HCT116 (cell line): ENCODE results near the gene RCOR1. TPM values are rescaled to one million over a fixed set of nuclear protein-coding genes. Genes with fewer than 3 reads are reported as not detected.
A peak's percentile ranks its signal among the peaks of the same experiment; 100 is the strongest.

ENCODE experiments used
- ATAC-seq: fragments of 200-7000 bp; cut with Tn5 transposase; 2 replicates; pipeline ENCODE4 v1.9.1; 2020; ENCODE audit warnings: mild to moderate bottlenecking, moderate library complexity
- BruUV-seq: library from RNA; stranded (reverse); fragments of 400-500 nt; replicated peaks from 2 replicates; lab custom pipeline; 2021; lab: Mats Ljungman, UMichigan
- CTCF ChIA-PET: fragments of 300-600 bp; sonication (Branson Sonifier 250); formaldehyde crosslinking; loops from one replicate; lab custom pipeline; 2021; ENCODE audit warnings: antibody characterized with exemption; lab: Charles Lee
- POLR2A ChIA-PET: fragments of 300-600, 350-600 bp; sonication (Branson Sonifier 250); formaldehyde crosslinking; loops from one replicate; lab custom pipeline; 2021; ENCODE audit warnings: antibody characterized with exemption; lab: Charles Lee
- RAD21 ChIA-PET, 2 experiments: fragments of 300-600 bp; sonication (Branson Sonifier 250); formaldehyde crosslinking; loops; one replicate each; lab custom pipeline; 2023; ENCODE audit warnings: low total read pairs in 2 of 2; ENCODE audit not compliant: uncharacterized antibody in 2 of 2, unreplicated experiment in 2 of 2, low non-redundant PET in 1 of 2; lab: Charles Lee
- DNase-seq: peaks from one replicate; pipeline ENCODE4 v3.0.0-alpha.2; 2010; ENCODE audit warnings: low read depth, low spot score
- H2AFZ ChIP-seq: fragments of 200-600 bp; shearing (Covaris generic), sonication (generic); 2 replicates; pipeline ENCODE4 v1.6.1; 2017; ENCODE audit warnings: low read depth, mixed run types, mixed read lengths, antibody characterized with exemption, low read length; ENCODE audit not compliant: poor library complexity, severe bottlenecking
- H3K27ac ChIP-seq: 2 replicates; pipeline ENCODE4 v1.5.1; 2012; ENCODE audit warnings: low read depth, low read length
- H3K27me3 ChIP-seq: fragments of 200-600 bp; sonication (generic); 2 replicates; pipeline ENCODE4 v1.6.1; 2016; ENCODE audit warnings: mixed run types, low read length, mixed read lengths; ENCODE audit not compliant: insufficient read depth
- H3K36me3 ChIP-seq, 2 experiments: fragments of 200-500 bp in 1 of 2; fragments of 200-600 bp in 1 of 2; sonication (Bioruptor generic) in 1 of 2; sonication (generic) in 1 of 2; 2 replicates each; pipeline versions ENCODE4 v1.5.1 to v1.6.1; 2014 to 2016; ENCODE audit warnings: low read length in 2 of 2, inconsistent platforms in 1 of 2, mixed read lengths in 1 of 2, mixed run types in 1 of 2; ENCODE audit not compliant: insufficient read depth in 2 of 2, control insufficient read depth in 1 of 2
- H3K4me1 ChIP-seq, 2 experiments: fragments of 200-600 bp in 1 of 2; sonication (generic) in 1 of 2; 2 replicates each; pipeline versions ENCODE4 v1.5.1 to v1.6.1; 2012 to 2017; ENCODE audit warnings: low read length in 2 of 2, inconsistent platforms in 1 of 2, mild to moderate bottlenecking in 1 of 2, mixed read lengths in 1 of 2, mixed run types in 1 of 2, moderate library complexity in 1 of 2; ENCODE audit not compliant: insufficient read depth in 2 of 2, control insufficient read depth in 1 of 2
- H3K4me2 ChIP-seq: fragments of 200-600 bp; sonication (generic); 2 replicates; pipeline ENCODE4 v1.6.1; 2017; ENCODE audit warnings: mixed run types, low read length, mixed read lengths
- H3K4me3 ChIP-seq, 2 experiments: fragments of 200-600 bp in 1 of 2; sonication (generic) in 1 of 2; replicated peaks in 1 of 2; 2 replicates each; pipeline ENCODE4 v1.5.1; 2011 to 2016; ENCODE audit warnings: low read length in 2 of 2, control low read depth in 1 of 2, low read depth in 1 of 2, mild to moderate bottlenecking in 1 of 2, mixed read lengths in 1 of 2, mixed run types in 1 of 2
- H3K79me2 ChIP-seq: fragments of 200-600 bp; sonication (generic); 2 replicates; pipeline ENCODE4 v1.6.1; 2017; ENCODE audit warnings: mild to moderate bottlenecking, mixed run types, low read length, moderate library complexity, mixed read lengths; ENCODE audit not compliant: insufficient read depth
- H3K9ac ChIP-seq: fragments of 200-600 bp; sonication (generic); 2 replicates; pipeline ENCODE4 v1.6.1; 2016; ENCODE audit warnings: low read length, mixed read lengths
- H3K9me2 ChIP-seq: fragments of 200-600 bp; sonication (generic), shearing (Covaris generic); 2 replicates; pipeline ENCODE4 v1.6.1; 2017; ENCODE audit warnings: mixed run types, mild to moderate bottlenecking, moderate library complexity; ENCODE audit not compliant: insufficient read depth
- H3K9me3 ChIP-seq, 2 experiments: fragments of 200-500 bp in 1 of 2; fragments of 200-600 bp in 1 of 2; sonication (Bioruptor generic) in 1 of 2; sonication (generic) in 1 of 2; 2 replicates each; pipeline ENCODE4 v1.6.1; 2014 to 2017; ENCODE audit warnings: low read length in 2 of 2, mixed read lengths in 2 of 2, inconsistent platforms in 1 of 2, low read depth in 1 of 2, mild to moderate bottlenecking in 1 of 2, mixed run types in 1 of 2, moderate library complexity in 1 of 2; ENCODE audit not compliant: control insufficient read depth in 1 of 2, insufficient read depth in 1 of 2
- H4K20me1 ChIP-seq: fragments of 200-600 bp; sonication (generic), shearing (Covaris generic); 2 replicates; pipeline ENCODE4 v1.6.1; 2017; ENCODE audit warnings: mixed run types, mild to moderate bottlenecking, moderate library complexity; ENCODE audit not compliant: insufficient read depth
- ATF3 ChIP-seq: IDR thresholded peaks from 2 replicates; pipeline ENCODE4 v1.6.1; 2012
- CBX3 ChIP-seq: IDR thresholded peaks from 2 replicates; pipeline ENCODE4 v1.6.1; 2012; ENCODE audit warnings: low read depth
- JUND ChIP-seq: IDR thresholded peaks from 2 replicates; pipeline ENCODE4 v1.6.1; 2012
- intact Hi-C: fragments of 100-400 bp; cut with micrococcal nuclease; formaldehyde crosslinking; loops from 2 replicates; pipeline ENCODE4 v1.10.0; 2022
- total RNA-seq: library from RNA; stranded (reverse); gene quantifications from one replicate; pipeline ENCODE4 v1.2.1, GENCODE V29; 2021; ENCODE audit not compliant: unreplicated experiment
- TF ChIP-seq, protein P1 (sequence below), 3 experiments: fragments of 200-600 bp in 1 of 3; sonication (generic) in 1 of 3; IDR thresholded peaks in 2 of 3; conservative IDR thresholded peaks in 1 of 3; 2 replicates each; pipeline ENCODE4 v1.5.1; 2012 to 2017; ENCODE audit warnings: low read depth in 2 of 3, low read length in 2 of 3, antibody characterized with exemption in 1 of 3, borderline replicate concordance in 1 of 3, control low read depth in 1 of 3, mild to moderate bottlenecking in 1 of 3, mixed read lengths in 1 of 3, mixed run types in 1 of 3, moderate library complexity in 1 of 3; ENCODE audit not compliant: insufficient read depth in 1 of 3

Gene RCOR1
- total RNA-seq, 1 experiment from 2014 or later, result 30.7 TPM

- TF ChIP-seq, protein P1, sequence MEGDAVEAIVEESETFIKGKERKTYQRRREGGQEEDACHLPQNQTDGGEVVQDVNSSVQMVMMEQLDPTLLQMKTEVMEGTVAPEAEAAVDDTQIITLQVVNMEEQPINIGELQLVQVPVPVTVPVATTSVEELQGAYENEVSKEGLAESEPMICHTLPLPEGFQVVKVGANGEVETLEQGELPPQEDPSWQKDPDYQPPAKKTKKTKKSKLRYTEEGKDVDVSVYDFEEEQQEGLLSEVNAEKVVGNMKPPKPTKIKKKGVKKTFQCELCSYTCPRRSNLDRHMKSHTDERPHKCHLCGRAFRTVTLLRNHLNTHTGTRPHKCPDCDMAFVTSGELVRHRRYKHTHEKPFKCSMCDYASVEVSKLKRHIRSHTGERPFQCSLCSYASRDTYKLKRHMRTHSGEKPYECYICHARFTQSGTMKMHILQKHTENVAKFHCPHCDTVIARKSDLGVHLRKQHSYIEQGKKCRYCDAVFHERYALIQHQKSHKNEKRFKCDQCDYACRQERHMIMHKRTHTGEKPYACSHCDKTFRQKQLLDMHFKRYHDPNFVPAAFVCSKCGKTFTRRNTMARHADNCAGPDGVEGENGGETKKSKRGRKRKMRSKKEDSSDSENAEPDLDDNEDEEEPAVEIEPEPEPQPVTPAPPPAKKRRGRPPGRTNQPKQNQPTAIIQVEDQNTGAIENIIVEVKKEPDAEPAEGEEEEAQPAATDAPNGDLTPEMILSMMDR (IDR thresholded peaks at IDR 0.05 in 2 of 3, conservative IDR thresholded peaks at IDR 0.05 in 1 of 3; ENCODE audit: borderline replicate concordance in 1 of 3, insufficient read depth in 1 of 3, low read depth in 2 of 3, low read length in 2 of 3), result no peak
Observed at GRCh38 chr14:102654298-102654697, 61.8 kb downstream of the RCOR1 start (continued).

DNA sequence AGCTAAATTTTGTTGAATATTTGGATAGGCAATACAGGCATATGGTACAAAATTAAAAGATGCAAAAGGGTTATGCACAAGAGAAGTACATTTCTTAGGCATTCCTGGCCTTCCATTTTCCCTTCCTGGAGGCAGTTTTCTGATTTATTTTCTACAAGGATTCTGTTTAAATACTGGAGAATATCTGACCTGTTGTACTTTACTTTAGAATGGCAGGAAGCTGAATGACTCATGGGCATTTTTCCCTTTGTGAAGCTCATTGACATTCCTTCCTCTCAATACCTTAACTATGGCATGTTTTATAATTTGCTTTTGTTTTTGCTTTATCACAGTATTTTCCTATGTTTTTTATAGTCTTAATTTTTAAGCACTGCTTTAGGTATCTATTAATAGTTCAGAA lies 62.7 kb downstream of the RCOR1 start:
- ATAC-seq (peak; percentile 66), DNase-seq (no peak)
- intact Hi-C loops, result loop anchor here (10.0 kb wide), 1 partner anchor 130 kb away; no protein-coding TSS in a partner anchor
- ChIA-PET POLR2A (interaction anchor here (0.7 kb wide), 2 partner anchors 14 to 80 kb away, joined by 3 to 5 read pairs; no protein-coding TSS in a partner anchor), CTCF (interaction anchor here (0.7 kb wide), 1 partner anchor 131 kb away, joined by 4 read pairs; no protein-coding TSS in a partner anchor), RAD21 (interaction anchor here in 1 of 2 experiments (0.6 kb wide), 1 partner anchor 13 kb away, joined by 3 read pairs; no protein-coding TSS in a partner anchor)
- Histone ChIP-seq H3K27ac (peak overlapping the region; percentile 43; the same call in 1 of the 2 replicates), H3K9ac (peak overlapping the region; percentile 26; the same call in 1 of the 2 replicates), H3K4me1 (peaks cover 17 to 32% of the 10 kb centered on the region in 2 experiments), H3K9me2 (no peaks in the 10 kb centered on the region), H2AFZ (no peak overlapping the region), H3K27me3 (no peaks in the 10 kb centered on the region), H3K4me3 (peak overlapping the region in 1 of 2 experiments; percentile 38; a peak in 2 of 4 replicates), H3K79me2 (peaks cover 95% of the 10 kb centered on the region), H3K36me3 (no peaks in the 10 kb centered on the region), H4K20me1 (peaks cover 13% of the 10 kb centered on the region; the same call in 1 of the 2 replicates), H3K4me2 (peak overlapping the region; percentile 69), H3K9me3 (peaks cover 5% of the 10 kb centered on the region in 2 experiments; a peak in 2 of 4 replicates)
- TF ChIP-seq JUND, result peak; percentile 31; the same call in 1 of the 2 replicates
- no peak for TF ChIP-seq CBX3
- TF ChIP-seq ATF3, result no peak
- no TSS peak for BruUV-seq
